Thyroid gland (tissue), 4 donors: Measurements from ENCODE around the gene CBR1. TPM values are rescaled to one million over a fixed set of nuclear protein-coding genes. Genes with fewer than 3 reads are reported as not detected.

Source experiments
- DNase-seq, 2 donors: peaks; one replicate each; pipeline ENCODE4 v3.0.0-alpha.2; 2019
- H3K27ac ChIP-seq, 3 donors: fragments of 200-600 bp; sonication (generic); 1 replicate in 2 of 3; 2 replicates in 1 of 3; pipeline ENCODE4 v1.5.1; 2016 to 2019; ENCODE audit warnings: mild to moderate bottlenecking in 1 of 3, moderate library complexity in 1 of 3
- H3K27me3 ChIP-seq: fragments of 200-600 bp; sonication (generic); one replicate; pipeline ENCODE4 v1.5.1; 2019
- H3K36me3 ChIP-seq, 2 donors: fragments of 200-600 bp; sonication (generic); one replicate each; pipeline ENCODE4 v1.5.1; 2016 to 2019
- H3K4me1 ChIP-seq, 2 donors: fragments of 200-600 bp; sonication (generic); one replicate each; pipeline ENCODE4 v1.5.1; 2017 to 2019
- H3K4me3 ChIP-seq, 3 donors: fragments of 200-600 bp; sonication (generic); replicated peaks in 1 of 3; 1 replicate in 2 of 3; 2 replicates in 1 of 3; pipeline ENCODE4 v1.5.1; 2016; ENCODE audit warnings: mild to moderate bottlenecking in 1 of 3
- H3K9me3 ChIP-seq: fragments of 200-600 bp; sonication (generic); one replicate; pipeline ENCODE4 v1.5.1; 2017
- CTCF ChIP-seq, 6 experiments: fragments of 200-600 bp in 3 of 6; fragments of 450-650 bp in 3 of 6; sonication (generic) in 3 of 6; IDR thresholded peaks; one replicate each; pipeline ENCODE4 v1.5.1; 2016 to 2019; ENCODE audit warnings: antibody characterized with exemption in 6 of 6, mild to moderate bottlenecking in 2 of 6, inconsistent platforms in 1 of 6, moderate library complexity in 1 of 6
- POLR2A ChIP-seq, 2 donors: fragments of 450-650 bp; IDR thresholded peaks; one replicate each; pipeline ENCODE4 v1.6.1; 2017; ENCODE audit warnings: antibody characterized with exemption in 2 of 2, mild to moderate bottlenecking in 2 of 2, moderate library complexity in 1 of 2
- WGBS, 2 donors: methylation state at CpG; one replicate each; pipeline ENCODE4 v1.1.5; 2017; 5-methylcytosine and 5-hydroxymethylcytosine counted together
- intact Hi-C: fragments of 100-400 bp; cut with DNase I; formaldehyde crosslinking; loops from one replicate; pipeline ENCODE4 v1.15.1; 2023
- small RNA-seq: library from RNA; depleted of rRNA; stranded (forward); fragments of <200 nt; gene quantifications from one replicate; pipeline ENCODE3, GENCODE V24; 2016
- total RNA-seq, 4 donors: library from RNA; depleted of rRNA; stranded (reverse); fragments of >200 nt; gene quantifications; one replicate each; pipeline ENCODE4 v1.2.3, GENCODE V29; 2016

Gene CBR1
- total RNA-seq, 4 donors from 2014 or later: 206 to 600 (median 418) TPM

- H3K4me1 ChIP-seq: peaks cover 0 to 4% of the 10 kb centered on the region in 2 donors
- no peak overlapping the region for H3K4me3 ChIP-seq
- 73 to 78% methylated on average over 17 of the region's 17 CpGs for WGBS, 2 donors
- intact Hi-C loops: loop anchor here (5.0 kb wide), 1 partner anchor 42 kb away; the partner anchor contains the start of gene CBR1
- H3K27me3 ChIP-seq: no peaks in the 10 kb centered on the region
- no peak for DNase-seq
- H3K9me3 ChIP-seq: no peaks in the 10 kb centered on the region
- H3K36me3 ChIP-seq: no peaks in the 10 kb centered on the region
- TF ChIP-seq CTCF (IDR thresholded peaks at IDR 0.05) (no peak), POLR2A (IDR thresholded peaks at IDR 0.05) (no peak)
- no peak overlapping the region for H3K27ac ChIP-seq
Measured at GRCh38 chr21:36113647-36114428, 44.0 kb downstream of the CBR1 start.

- no peaks in the 10 kb centered on the region for H3K27me3 ChIP-seq
- no peaks in the 10 kb centered on the region for H3K36me3 ChIP-seq
- H3K27ac ChIP-seq: no peak overlapping the region
- peaks cover 0 to 4% of the 10 kb centered on the region in 2 donors for H3K4me1 ChIP-seq
- DNase-seq: no peak
- intact Hi-C loops: no loop called here
- no peak overlapping the region for H3K4me3 ChIP-seq
- no peaks in the 10 kb centered on the region for H3K9me3 ChIP-seq
- TF ChIP-seq POLR2A (IDR thresholded peaks at IDR 0.05) (no peak), CTCF (IDR thresholded peaks at IDR 0.05) (no peak)
- WGBS, 2 donors: 92 to 94% methylated on average over 6 of the region's 6 CpGs
Measured at GRCh38 chr21:36115138-36115730, 45.4 kb downstream of the CBR1 start.

- Histone ChIP-seq H3K27ac (peak overlapping the region in 1 of 3 donors; percentile 6), H3K27me3 (no peaks in the 10 kb centered on the region), H3K36me3 (no peaks in the 10 kb centered on the region), H3K4me1 (peaks cover 0 to 4% of the 10 kb centered on the region in 2 donors), H3K9me3 (no peaks in the 10 kb centered on the region), H3K4me3 (no peak overlapping the region)
- DNase-seq: no peak
- intact Hi-C loops: no loop called here
- WGBS, 2 donors: 33 to 36% methylated on average over 2 of the region's 2 CpGs
- TF ChIP-seq POLR2A (IDR thresholded peaks at IDR 0.05) (no peak), CTCF (IDR thresholded peaks at IDR 0.05) (no peak)
Measured at GRCh38 chr21:36117286-36117741, 47.5 kb downstream of the CBR1 start.

- 87 to 89% methylated on average over 7 of the region's 7 CpGs for WGBS, 2 donors
- Histone ChIP-seq H3K27ac (no peak overlapping the region), H3K4me1 (no peaks in the 10 kb centered on the region)
Measured at GRCh38 chr21:36120304-36120888, 50.6 kb downstream of the CBR1 start.

More at GRCh38 chr21:36120304-36120888, 50.6 kb downstream of the CBR1 start:
- Histone ChIP-seq H3K27me3 (no peaks in the 10 kb centered on the region), H3K4me3 (no peak overlapping the region), H3K9me3 (no peaks in the 10 kb centered on the region), H3K36me3 (no peaks in the 10 kb centered on the region)
- DNase-seq: no peak
- intact Hi-C loops: no loop called here
- TF ChIP-seq CTCF (IDR thresholded peaks at IDR 0.05) (no peak), POLR2A (IDR thresholded peaks at IDR 0.05) (no peak)

Small RNAs within 50 kb of the gene (small RNA-seq; reads per million reads assigned to genes)
- gene RNU6-992P: not detected

Other genes starting within 250 kb of the CBR1 start
- 10 to 100 TPM; 25.9 to 33.1 (median 29.7) TPM for gene SETD4, start 9.5 kb upstream of the CBR1 start, total RNA-seq
- gene CBR3, start 65.1 kb downstream of the CBR1 start, total RNA-seq: 10 to 100 TPM in 1 of 4 donors, 1 to 10 TPM in 3; 5.0 to 23.6 (median 6.5) TPM
- 10 to 100 TPM; 15.9 to 28.1 (median 20.4) TPM for gene DOP1B, start 86.8 kb downstream of the CBR1 start, total RNA-seq